ENCODE data around the gene PIEZO1.

The PIEZO1 gene

DNA sequence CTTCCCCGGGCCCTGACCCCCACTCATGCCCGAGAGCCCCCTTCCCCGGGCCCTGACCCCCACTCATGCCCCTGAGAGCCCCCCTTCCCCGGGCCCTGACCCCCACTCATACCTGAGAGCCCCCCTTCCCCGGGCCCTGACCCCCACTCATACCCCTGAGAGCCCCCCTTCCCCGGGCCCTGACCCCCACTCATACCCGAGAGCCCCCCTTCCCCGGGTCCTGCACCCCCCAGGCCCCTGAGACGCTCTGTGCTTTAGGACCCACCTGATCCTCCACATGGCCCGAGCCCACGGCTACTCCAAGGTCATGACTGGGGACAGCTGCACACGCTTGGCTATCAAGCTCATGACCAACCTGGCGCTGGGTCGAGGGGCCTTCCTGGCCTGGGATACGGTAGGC, 72.0 kb downstream of the PIEZO1 start:
- no peak for TF ChIP-seq EZH2 (IDR thresholded peaks at IDR 0.05)
- TF ChIP-seq POLR2AphosphoS5 (IDR thresholded peaks at IDR 0.05; ENCODE audit: borderline replicate concordance, low read depth, low read length): no peak
- no peak for TF ChIP-seq FOXP2 (optimal IDR thresholded peaks at IDR 0.05; ENCODE audit: control extremely low read depth, extremely low read length, insufficient read depth)
- Histone ChIP-seq H3K27ac (no peak overlapping the region), H3K36me3 (ENCODE audit: insufficient read depth, low read length) (peaks cover 4% of the 10 kb centered on the region; the same call in 1 of the 2 replicates), H3K9me3 (ENCODE audit: low read depth, low read length) (no peaks in the 10 kb centered on the region), H3K9ac (ENCODE audit: insufficient read length) (no peak overlapping the region), H3K4me3 (no peak overlapping the region)
- DNase-seq (ENCODE audit: low read depth, low spot score): no peak

DNA sequence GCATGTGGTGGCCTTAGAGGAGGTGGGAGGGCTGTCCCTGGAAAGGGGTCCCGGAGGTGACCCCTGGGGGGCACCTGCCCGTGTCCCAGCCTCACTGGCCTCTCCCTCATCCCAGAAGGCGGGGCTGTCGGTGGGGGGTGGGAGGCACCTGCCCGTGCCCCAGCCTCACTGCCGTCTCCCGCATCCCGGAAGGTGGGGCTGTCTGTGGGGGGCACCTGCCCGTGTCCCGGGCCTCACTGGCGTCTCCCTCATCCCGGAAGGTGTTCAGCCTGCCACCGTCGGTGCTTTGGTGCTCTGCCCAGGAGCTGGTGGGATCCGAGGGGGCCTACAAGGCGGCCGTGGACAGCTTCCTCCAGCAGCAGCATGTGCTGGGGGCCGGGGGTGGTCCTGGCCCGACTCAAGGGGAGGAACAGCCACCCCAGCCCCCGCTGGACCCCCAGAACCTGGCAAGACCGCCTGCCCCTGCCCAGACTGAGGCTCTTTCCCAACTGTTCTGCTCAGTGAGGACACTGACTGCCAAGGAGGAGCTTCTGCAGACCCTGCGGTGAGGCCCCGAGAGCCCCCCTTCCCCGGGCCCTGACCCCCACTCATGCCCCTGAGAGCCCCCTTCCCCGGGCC, 72.5 kb downstream of the PIEZO1 start:
- DNase-seq (ENCODE audit: low read depth, low spot score): no peak
- Histone ChIP-seq H3K36me3 (ENCODE audit: insufficient read depth, low read length) (peaks cover 4% of the 10 kb centered on the region; the same call in 1 of the 2 replicates), H3K9me3 (ENCODE audit: low read depth, low read length) (no peaks in the 10 kb centered on the region), H3K4me3 (no peak overlapping the region), H3K9ac (ENCODE audit: insufficient read length) (no peak overlapping the region), H3K27ac (no peak overlapping the region)
- TF ChIP-seq POLR2AphosphoS5 (IDR thresholded peaks at IDR 0.05; ENCODE audit: borderline replicate concordance, low read depth, low read length) (no peak), FOXP2 (optimal IDR thresholded peaks at IDR 0.05; ENCODE audit: control extremely low read depth, extremely low read length, insufficient read depth) (no peak), EZH2 (IDR thresholded peaks at IDR 0.05) (no peak)

DNA sequence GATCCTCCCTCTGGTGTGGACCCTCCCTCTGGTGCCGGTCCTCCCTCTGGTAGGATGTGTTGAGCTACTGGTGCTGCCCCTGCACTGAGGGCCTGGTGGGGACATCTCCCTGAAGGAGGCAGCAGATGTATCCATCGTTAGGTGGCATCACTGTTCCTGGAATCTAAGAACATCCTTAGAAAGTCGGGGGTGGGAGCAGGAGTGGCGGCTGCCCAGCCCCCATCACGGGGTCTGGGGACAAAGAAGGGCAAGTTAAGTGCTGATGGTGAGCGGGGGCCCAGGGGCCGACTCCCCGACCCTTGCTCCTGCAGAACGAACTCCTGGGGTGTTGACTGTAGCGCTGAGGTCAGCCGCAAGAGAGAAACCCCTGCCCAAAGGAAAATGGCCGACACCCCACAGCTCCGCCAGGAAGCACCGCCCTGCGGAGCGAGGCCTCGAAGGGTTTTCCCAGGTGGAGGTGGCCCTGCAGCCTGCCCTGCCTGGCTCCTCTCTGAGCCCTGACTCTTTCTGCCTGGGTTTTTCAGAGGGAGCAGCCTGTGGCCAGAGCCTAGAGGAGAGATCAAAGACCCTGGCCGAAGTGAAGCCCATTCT, 73.2 kb downstream of the PIEZO1 start:
- no peak overlapping the region for H3K4me3 ChIP-seq
- no peaks in the 10 kb centered on the region for H3K9me3 ChIP-seq (ENCODE audit: low read depth, low read length)
- H3K36me3 ChIP-seq (ENCODE audit: insufficient read depth, low read length): no peaks in the 10 kb centered on the region; the same call in 1 of the 2 replicates
- H3K9ac ChIP-seq (ENCODE audit: insufficient read length): no peak overlapping the region
- TF ChIP-seq EZH2 (IDR thresholded peaks at IDR 0.05) (no peak), FOXP2 (optimal IDR thresholded peaks at IDR 0.05; ENCODE audit: control extremely low read depth, extremely low read length, insufficient read depth) (no peak), POLR2AphosphoS5 (IDR thresholded peaks at IDR 0.05; ENCODE audit: borderline replicate concordance, low read depth, low read length) (no peak)
- no peak for DNase-seq (ENCODE audit: low read depth, low spot score)
- H3K27ac ChIP-seq: no peak overlapping the region

DNA sequence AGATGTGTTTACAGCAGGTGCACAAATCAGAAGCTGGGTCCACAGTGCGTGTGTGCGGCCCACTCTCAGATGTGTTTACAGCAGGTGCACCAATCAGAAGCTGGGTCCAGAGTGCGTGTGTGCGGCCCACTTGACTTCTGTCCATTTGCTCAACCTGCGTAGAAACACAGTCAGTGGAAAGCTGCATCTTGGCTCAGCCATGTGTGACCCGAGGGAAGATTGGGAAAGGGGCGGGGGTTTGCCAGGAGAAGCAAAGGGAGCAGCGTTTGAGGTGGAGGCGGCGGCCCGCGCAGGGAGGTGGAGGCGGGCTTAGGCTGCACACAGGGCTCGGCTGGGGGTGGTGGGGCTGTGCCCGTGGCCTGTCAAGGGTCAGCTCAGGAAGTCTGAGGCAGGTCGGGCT, 74.5 kb downstream of the PIEZO1 start:
- Histone ChIP-seq H3K4me3 (no peak overlapping the region), H3K36me3 (ENCODE audit: insufficient read depth, low read length) (no peaks in the 10 kb centered on the region; the same call in 1 of the 2 replicates), H3K9ac (ENCODE audit: insufficient read length) (no peak overlapping the region), H3K9me3 (ENCODE audit: low read depth, low read length) (no peaks in the 10 kb centered on the region), H3K27ac (no peak overlapping the region)
- TF ChIP-seq FOXP2 (optimal IDR thresholded peaks at IDR 0.05; ENCODE audit: control extremely low read depth, extremely low read length, insufficient read depth): no peak
- no peak for TF ChIP-seq EZH2 (IDR thresholded peaks at IDR 0.05)
- no peak for TF ChIP-seq POLR2AphosphoS5 (IDR thresholded peaks at IDR 0.05; ENCODE audit: borderline replicate concordance, low read depth, low read length)
- no peak for DNase-seq (ENCODE audit: low read depth, low spot score)

DNA sequence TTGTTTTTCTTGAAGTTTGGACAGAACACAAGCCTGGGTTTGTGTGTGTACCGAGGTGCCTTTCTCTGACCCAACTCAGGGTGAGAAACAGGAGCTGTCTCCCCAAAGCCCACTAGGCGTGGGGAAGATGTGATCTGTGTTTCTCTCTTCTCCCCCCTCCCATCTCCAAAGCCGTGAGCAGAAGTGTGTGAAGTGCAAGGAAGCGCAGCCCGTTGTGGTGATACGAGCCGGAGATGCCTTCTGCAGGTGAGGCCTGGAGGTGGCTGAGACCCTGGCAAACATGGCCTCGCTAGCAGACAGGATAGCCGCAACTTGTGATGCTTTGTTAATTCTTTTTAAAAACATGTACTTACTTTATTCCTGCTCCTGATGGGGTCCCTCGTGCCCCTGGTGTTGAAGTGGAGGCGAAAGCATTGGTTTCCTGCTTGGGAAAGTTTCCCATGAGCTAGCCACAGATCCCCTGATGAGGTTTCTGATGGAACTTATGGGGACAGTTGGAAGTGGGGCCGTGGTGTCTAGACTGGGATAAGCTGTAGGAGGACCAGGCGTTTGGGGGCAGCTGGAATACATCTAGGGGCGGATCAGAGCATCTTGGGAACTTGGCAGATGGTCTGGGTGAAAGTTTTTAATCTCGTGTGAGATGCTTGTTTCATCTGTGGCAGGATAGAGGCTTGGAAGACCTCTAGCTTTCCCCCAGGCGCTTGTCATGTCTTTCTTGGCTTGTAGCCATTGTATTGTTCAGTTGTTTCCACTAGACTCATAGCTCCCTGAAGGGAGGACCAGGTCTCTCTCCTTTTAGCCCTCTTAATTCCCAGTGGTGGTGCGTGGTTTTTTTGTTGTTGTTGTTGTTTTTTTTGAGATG, 77.8 kb downstream of the PIEZO1 start:
- TF ChIP-seq EZH2 (IDR thresholded peaks at IDR 0.05) (no peak), POLR2AphosphoS5 (IDR thresholded peaks at IDR 0.05; ENCODE audit: borderline replicate concordance, low read depth, low read length) (no peak), FOXP2 (optimal IDR thresholded peaks at IDR 0.05; ENCODE audit: control extremely low read depth, extremely low read length, insufficient read depth) (no peak)
- Histone ChIP-seq H3K36me3 (ENCODE audit: insufficient read depth, low read length) (no peaks in the 10 kb centered on the region), H3K4me3 (peak overlapping the region; percentile 85), H3K9ac (ENCODE audit: insufficient read length) (peak overlapping the region; percentile 69), H3K9me3 (ENCODE audit: low read depth, low read length) (no peaks in the 10 kb centered on the region), H3K27ac (no peak overlapping the region)
- no peak for DNase-seq (ENCODE audit: low read depth, low spot score)

DNA sequence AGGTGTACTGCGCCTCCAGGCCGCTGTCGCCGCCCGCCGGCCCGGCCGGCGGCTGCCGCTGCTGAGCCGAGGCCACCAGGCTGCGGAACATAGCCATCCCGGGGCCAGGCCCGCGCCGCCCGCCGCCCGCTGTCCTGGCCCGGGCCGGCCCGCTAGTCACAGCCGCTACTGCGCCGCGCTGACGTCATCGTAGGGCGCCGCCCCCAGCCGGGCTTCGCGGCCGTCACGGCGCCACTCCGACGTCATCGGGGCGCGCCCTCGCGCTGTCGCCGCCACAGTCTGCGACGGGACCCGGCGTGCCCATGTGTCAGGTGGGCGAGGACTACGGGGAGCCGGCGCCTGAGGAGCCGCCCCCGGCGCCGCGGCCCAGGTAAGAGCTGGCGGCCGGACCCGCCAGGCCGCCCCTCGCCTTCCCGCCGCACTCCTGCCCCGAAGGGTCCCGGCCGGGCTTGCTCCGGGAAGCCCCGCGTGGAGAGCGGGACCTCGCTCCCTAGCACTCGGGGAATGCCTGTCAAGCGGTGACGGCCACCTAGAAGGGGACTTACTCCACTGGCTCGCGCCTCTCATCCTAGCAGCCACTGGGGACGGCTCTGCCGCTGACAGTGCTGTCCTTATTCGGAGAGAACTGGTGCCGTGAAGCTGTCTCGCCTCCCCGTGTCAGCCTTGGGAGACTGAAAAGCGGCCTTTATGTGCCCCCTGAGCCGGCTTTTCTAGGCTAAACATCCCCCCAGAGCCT, 78.6 kb downstream of the PIEZO1 start, which contains the start of the genes CTU2 and RNF166:
TSS of gene CTU2 (plus strand) at position 275 of the 736 bp plus-strand sequence. CDS start at position 303, 28 bp downstream.
TSS of gene RNF166 (minus strand) at position 180 of the 736 bp plus-strand sequence. CDS start at position 97, 83 bp downstream.
- DNase-seq (ENCODE audit: low read depth, low spot score): no peak
- Histone ChIP-seq H3K4me3 (peak within 1 kb of the TSS; percentile 85), H3K9me3 (ENCODE audit: low read depth, low read length) (no peaks in the 10 kb centered on the region), H3K9ac (ENCODE audit: insufficient read length) (peak within 1 kb of the TSS; percentile 69), H3K36me3 (ENCODE audit: insufficient read depth, low read length) (no peaks in the 10 kb centered on the region), H3K27ac (no peak within 1 kb of the TSS)
- TF ChIP-seq FOXP2 (optimal IDR thresholded peaks at IDR 0.05; ENCODE audit: control extremely low read depth, extremely low read length, insufficient read depth) (no peak), POLR2AphosphoS5 (IDR thresholded peaks at IDR 0.05; ENCODE audit: borderline replicate concordance, low read depth, low read length) (peak; percentile 63; the same call in 1 of the 2 replicates), EZH2 (IDR thresholded peaks at IDR 0.05) (no peak)

DNA sequence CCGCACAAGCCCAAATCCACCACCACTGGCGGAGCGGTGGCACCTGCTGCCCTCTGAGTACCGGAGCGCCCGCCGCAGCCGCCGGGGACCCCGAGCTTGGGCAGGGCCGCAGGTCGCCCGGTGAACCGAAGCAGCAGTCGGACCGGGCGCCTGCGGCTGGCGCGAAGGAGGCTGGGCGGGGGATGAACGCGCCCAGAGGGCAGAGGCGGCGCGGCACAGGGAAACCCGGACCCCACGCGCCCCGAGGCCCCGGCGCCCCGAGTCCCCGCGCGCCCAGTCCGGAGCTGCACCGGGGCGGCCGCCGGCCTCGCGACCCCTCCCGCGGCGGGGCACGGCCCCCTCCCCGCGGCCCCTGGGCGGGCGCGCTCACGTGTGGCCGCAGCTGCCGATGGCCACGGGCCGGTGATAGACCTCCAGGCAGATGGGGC, 79.2 kb downstream of the PIEZO1 start:
- H3K4me3 ChIP-seq: peak overlapping the region; percentile 85
- DNase-seq (ENCODE audit: low read depth, low spot score): no peak
- peak overlapping the region; percentile 45 for H3K9ac ChIP-seq (ENCODE audit: insufficient read length)
- TF ChIP-seq FOXP2 (optimal IDR thresholded peaks at IDR 0.05; ENCODE audit: control extremely low read depth, extremely low read length, insufficient read depth): no peak
- TF ChIP-seq POLR2AphosphoS5 (IDR thresholded peaks at IDR 0.05; ENCODE audit: borderline replicate concordance, low read depth, low read length): no peak
- H3K9me3 ChIP-seq (ENCODE audit: low read depth, low read length): no peaks in the 10 kb centered on the region
- H3K36me3 ChIP-seq (ENCODE audit: insufficient read depth, low read length): no peaks in the 10 kb centered on the region
- no peak overlapping the region for H3K27ac ChIP-seq

Data from SK-N-MC (cell line).